ENCODE measurements around the gene ZDHHC22.

Gene ZDHHC22

GRCh38 chr14:77088219-77088618 lies 53.4 kb downstream of the ZDHHC22 start:
- TF ChIP-seq CTCF (IDR thresholded peaks at IDR 0.05) = no peak
- no peak overlapping the region for H3K4me3 ChIP-seq
- no peaks in the 10 kb centered on the region for H3K36me3 ChIP-seq
- no peak overlapping the region for H3K27ac ChIP-seq
- peaks cover 0 to 6% of the 10 kb centered on the region in 2 donors for H3K27me3 ChIP-seq
- peaks cover 0 to 10% (median 9%) of the 10 kb centered on the region in 3 donors for H3K9me3 ChIP-seq
- no peak for DNase-seq
- intact Hi-C loops (cut with DNase I; ENCODE audit: low total_unique reads) = no loop called here
- no peaks in the 10 kb centered on the region for H3K4me1 ChIP-seq

- peaks cover 0 to 6% of the 10 kb centered on the region in 2 donors for H3K27me3 ChIP-seq
- TF ChIP-seq CTCF (IDR thresholded peaks at IDR 0.05) = no peak
- intact Hi-C loops (cut with DNase I; ENCODE audit: low total_unique reads) = no loop called here
- H3K27ac ChIP-seq = no peak overlapping the region
- H3K4me1 ChIP-seq = no peaks in the 10 kb centered on the region
- H3K4me3 ChIP-seq = no peak overlapping the region
- H3K36me3 ChIP-seq = no peaks in the 10 kb centered on the region
- DNase-seq = no peak
- H3K9me3 ChIP-seq = peaks cover 0 to 10% (median 9%) of the 10 kb centered on the region in 3 donors
These were observed 54.0 kb downstream of the ZDHHC22 start for GRCh38 chr14:77087631-77088030.

GRCh38 chr14:77086951-77087350 lies 54.6 kb downstream of the ZDHHC22 start:
- H3K36me3 ChIP-seq = no peaks in the 10 kb centered on the region
- TF ChIP-seq CTCF (IDR thresholded peaks at IDR 0.05) = no peak
- DNase-seq = no peak
- no peaks in the 10 kb centered on the region for H3K4me1 ChIP-seq
- peaks cover 0 to 6% of the 10 kb centered on the region in 2 donors for H3K27me3 ChIP-seq
- H3K4me3 ChIP-seq = no peak overlapping the region
- intact Hi-C loops (cut with DNase I; ENCODE audit: low total_unique reads) = no loop called here
- peaks cover 0 to 10% (median 9%) of the 10 kb centered on the region in 3 donors for H3K9me3 ChIP-seq
- no peak overlapping the region for H3K27ac ChIP-seq

GRCh38 chr14:77086017-77086727 lies 55.4 kb downstream of the ZDHHC22 start:
- Histone ChIP-seq H3K4me1 (no peaks in the 10 kb centered on the region), H3K9me3 (peaks cover 0 to 2% (median 1%) of the 10 kb centered on the region in 3 donors), H3K36me3 (no peaks in the 10 kb centered on the region), H3K27ac (no peak overlapping the region), H3K4me3 (no peak overlapping the region), H3K27me3 (peaks cover 0 to 6% of the 10 kb centered on the region in 2 donors)
- intact Hi-C loops (cut with DNase I; ENCODE audit: low total_unique reads) = no loop called here
- TF ChIP-seq CTCF (IDR thresholded peaks at IDR 0.05) = no peak
- no peak for DNase-seq

GRCh38 chr14:77085538-77085937 lies 56.1 kb downstream of the ZDHHC22 start:
- DNase-seq = no peak
- no peak overlapping the region for H3K27ac ChIP-seq
- no peak overlapping the region for H3K4me3 ChIP-seq
- no peaks in the 10 kb centered on the region for H3K4me1 ChIP-seq
- intact Hi-C loops (cut with DNase I; ENCODE audit: low total_unique reads) = no loop called here
- no peaks in the 10 kb centered on the region for H3K36me3 ChIP-seq
- no peak for TF ChIP-seq CTCF (IDR thresholded peaks at IDR 0.05)
- peaks cover 0 to 6% of the 10 kb centered on the region in 2 donors for H3K27me3 ChIP-seq
- H3K9me3 ChIP-seq = no peaks in the 10 kb centered on the region
